Measurements from ENCODE around the gene PARD3.

The PARD3 gene

DNA sequence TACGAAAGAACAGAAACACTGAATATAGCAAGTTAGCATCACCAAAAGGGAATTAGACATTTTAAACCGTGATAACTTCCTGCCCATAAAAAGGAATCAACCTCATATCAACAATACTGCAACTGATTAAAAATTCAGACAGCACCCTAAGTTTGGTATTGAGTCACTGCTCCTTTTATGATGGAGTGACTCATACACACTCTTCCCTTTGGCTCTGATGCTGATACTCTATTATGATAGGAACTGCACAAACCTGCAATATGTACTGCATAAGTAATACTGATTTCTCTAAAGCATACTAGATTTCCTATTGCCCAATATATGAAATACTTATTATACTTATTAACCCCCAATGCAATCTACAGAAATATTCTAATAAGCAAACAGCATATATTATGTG is 118.7 kb downstream of the PARD3 start:
- DNase-seq: no peak
- Histone ChIP-seq H3K9me3 (ENCODE audit: insufficient read depth, low read length, severe bottlenecking) (no peaks in the 10 kb centered on the region), H3K27me3 (ENCODE audit: insufficient read depth, low read length, poor library complexity) (no peaks in the 10 kb centered on the region), H3K4me2 (ENCODE audit: insufficient read depth, low read length) (no peak overlapping the region), H2AFZ (ENCODE audit: low read depth, low read length) (no peak overlapping the region), H3K36me3 (ENCODE audit: insufficient read depth, low read length) (peaks cover 22% of the 10 kb centered on the region), H3K79me2 (ENCODE audit: insufficient read depth, low read length) (peaks cover 86% of the 10 kb centered on the region), H4K20me1 (ENCODE audit: insufficient read depth, low read length) (peaks cover 51% of the 10 kb centered on the region), H3K27ac (ENCODE audit: low read length) (no peak overlapping the region), H3K4me3 (ENCODE audit: low read depth in 1 of 2, low read length in 2 of 2) (no peak overlapping the region), H3K9ac (ENCODE audit: low read depth, low read length) (no peak overlapping the region), H3K4me1 (ENCODE audit: insufficient read depth, low read length) (no peaks in the 10 kb centered on the region; the same call in 1 of the 2 replicates)
- no peak for ATAC-seq (ENCODE audit: insufficient read depth, low read depth)
- TF ChIP-seq EZH2 (IDR thresholded peaks at IDR 0.05; ENCODE audit: borderline replicate concordance, low read depth, low read length, severe bottlenecking): no peak
- TF ChIP-seq, protein P1, sequence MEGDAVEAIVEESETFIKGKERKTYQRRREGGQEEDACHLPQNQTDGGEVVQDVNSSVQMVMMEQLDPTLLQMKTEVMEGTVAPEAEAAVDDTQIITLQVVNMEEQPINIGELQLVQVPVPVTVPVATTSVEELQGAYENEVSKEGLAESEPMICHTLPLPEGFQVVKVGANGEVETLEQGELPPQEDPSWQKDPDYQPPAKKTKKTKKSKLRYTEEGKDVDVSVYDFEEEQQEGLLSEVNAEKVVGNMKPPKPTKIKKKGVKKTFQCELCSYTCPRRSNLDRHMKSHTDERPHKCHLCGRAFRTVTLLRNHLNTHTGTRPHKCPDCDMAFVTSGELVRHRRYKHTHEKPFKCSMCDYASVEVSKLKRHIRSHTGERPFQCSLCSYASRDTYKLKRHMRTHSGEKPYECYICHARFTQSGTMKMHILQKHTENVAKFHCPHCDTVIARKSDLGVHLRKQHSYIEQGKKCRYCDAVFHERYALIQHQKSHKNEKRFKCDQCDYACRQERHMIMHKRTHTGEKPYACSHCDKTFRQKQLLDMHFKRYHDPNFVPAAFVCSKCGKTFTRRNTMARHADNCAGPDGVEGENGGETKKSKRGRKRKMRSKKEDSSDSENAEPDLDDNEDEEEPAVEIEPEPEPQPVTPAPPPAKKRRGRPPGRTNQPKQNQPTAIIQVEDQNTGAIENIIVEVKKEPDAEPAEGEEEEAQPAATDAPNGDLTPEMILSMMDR (IDR thresholded peaks at IDR 0.05; ENCODE audit: borderline replicate concordance, extremely low read depth, low read length, poor library complexity, severe bottlenecking): no peak

DNA sequence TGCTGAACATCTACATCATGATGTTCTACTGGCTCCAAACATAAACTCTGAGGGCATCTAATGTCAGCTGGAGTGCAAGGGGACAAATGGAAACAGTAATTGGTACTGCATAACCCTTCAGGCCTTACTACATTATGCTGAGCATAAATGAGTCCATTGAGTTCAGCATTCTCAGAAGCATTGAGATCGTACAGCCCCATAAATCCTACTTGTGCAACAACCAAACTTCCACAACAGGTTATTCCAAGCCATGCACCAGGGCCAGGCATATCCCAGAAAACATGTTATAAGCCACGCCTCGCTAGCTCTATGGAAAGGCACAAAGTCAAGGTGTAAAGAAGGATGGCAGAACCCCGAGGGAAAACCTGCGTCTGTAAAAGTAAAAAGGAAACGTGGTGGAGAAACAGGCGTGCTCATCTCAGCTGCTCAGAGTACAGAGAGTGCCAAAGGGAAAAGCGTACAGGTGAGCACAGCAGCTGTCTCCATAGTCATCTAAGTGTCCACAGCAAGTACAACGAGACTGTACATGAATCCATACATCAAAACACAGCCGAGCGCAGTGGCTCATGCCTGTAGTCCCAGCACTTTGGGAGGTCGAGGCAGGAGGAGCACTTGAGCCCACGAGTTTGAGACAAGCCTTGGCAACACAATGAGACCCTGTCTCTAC is 124.6 kb downstream of the PARD3 start:
- TF ChIP-seq, protein P1 (IDR thresholded peaks at IDR 0.05; ENCODE audit: borderline replicate concordance, extremely low read depth, low read length, poor library complexity, severe bottlenecking): no peak
- no peak for TF ChIP-seq EZH2 (IDR thresholded peaks at IDR 0.05; ENCODE audit: borderline replicate concordance, low read depth, low read length, severe bottlenecking)

GRCh38 chr10:34689053-34689452 is 126.0 kb downstream of the PARD3 start:
- Histone ChIP-seq H3K4me1 (ENCODE audit: insufficient read depth, low read length) (no peaks in the 10 kb centered on the region), H3K9ac (ENCODE audit: low read depth, low read length) (no peak overlapping the region), H3K9me3 (ENCODE audit: insufficient read depth, low read length, severe bottlenecking) (no peaks in the 10 kb centered on the region), H3K27ac (ENCODE audit: low read length) (no peak overlapping the region), H3K4me3 (ENCODE audit: low read depth in 1 of 2, low read length in 2 of 2) (no peak overlapping the region), H3K79me2 (ENCODE audit: insufficient read depth, low read length) (peaks cover 78% of the 10 kb centered on the region), H3K27me3 (ENCODE audit: insufficient read depth, low read length, poor library complexity) (no peaks in the 10 kb centered on the region), H2AFZ (ENCODE audit: low read depth, low read length) (no peak overlapping the region), H4K20me1 (ENCODE audit: insufficient read depth, low read length) (peaks cover 32% of the 10 kb centered on the region), H3K4me2 (ENCODE audit: insufficient read depth, low read length) (no peak overlapping the region), H3K36me3 (ENCODE audit: insufficient read depth, low read length) (peaks cover 7% of the 10 kb centered on the region; the same call in 1 of the 2 replicates)
- no peak for DNase-seq
- no peak for ATAC-seq (ENCODE audit: insufficient read depth, low read depth)
- TF ChIP-seq EZH2 (IDR thresholded peaks at IDR 0.05; ENCODE audit: borderline replicate concordance, low read depth, low read length, severe bottlenecking): no peak
- TF ChIP-seq, protein P1 (IDR thresholded peaks at IDR 0.05; ENCODE audit: borderline replicate concordance, extremely low read depth, low read length, poor library complexity, severe bottlenecking): no peak

More for the DNA sequence above, 124.6 kb downstream of the PARD3 start:
- DNase-seq: no peak
- no peak overlapping the region for H3K9ac ChIP-seq (ENCODE audit: low read depth, low read length)
- ATAC-seq (ENCODE audit: insufficient read depth, low read depth): no peak
- H3K27ac ChIP-seq (ENCODE audit: low read length): no peak overlapping the region
- H3K4me1 ChIP-seq (ENCODE audit: insufficient read depth, low read length): no peaks in the 10 kb centered on the region
- no peak overlapping the region for H3K4me3 ChIP-seq (ENCODE audit: low read depth in 1 of 2, low read length in 2 of 2)
- no peaks in the 10 kb centered on the region for H3K27me3 ChIP-seq (ENCODE audit: insufficient read depth, low read length, poor library complexity)
- no peak overlapping the region for H2AFZ ChIP-seq (ENCODE audit: low read depth, low read length)
- peaks cover 14% of the 10 kb centered on the region for H3K36me3 ChIP-seq (ENCODE audit: insufficient read depth, low read length)
- H3K9me3 ChIP-seq (ENCODE audit: insufficient read depth, low read length, severe bottlenecking): no peaks in the 10 kb centered on the region
- H4K20me1 ChIP-seq (ENCODE audit: insufficient read depth, low read length): peaks cover 33% of the 10 kb centered on the region
- H3K79me2 ChIP-seq (ENCODE audit: insufficient read depth, low read length): peaks cover 73% of the 10 kb centered on the region
- no peak overlapping the region for H3K4me2 ChIP-seq (ENCODE audit: insufficient read depth, low read length)
